ELR (cell line): ENCODE data around the gene KCNA3.

Experiments
- DNase-seq: peaks from one replicate; pipeline ENCODE4 v3.0.0-alpha.2; 2015; ENCODE audit warnings: low read depth

Gene KCNA3

DNA sequence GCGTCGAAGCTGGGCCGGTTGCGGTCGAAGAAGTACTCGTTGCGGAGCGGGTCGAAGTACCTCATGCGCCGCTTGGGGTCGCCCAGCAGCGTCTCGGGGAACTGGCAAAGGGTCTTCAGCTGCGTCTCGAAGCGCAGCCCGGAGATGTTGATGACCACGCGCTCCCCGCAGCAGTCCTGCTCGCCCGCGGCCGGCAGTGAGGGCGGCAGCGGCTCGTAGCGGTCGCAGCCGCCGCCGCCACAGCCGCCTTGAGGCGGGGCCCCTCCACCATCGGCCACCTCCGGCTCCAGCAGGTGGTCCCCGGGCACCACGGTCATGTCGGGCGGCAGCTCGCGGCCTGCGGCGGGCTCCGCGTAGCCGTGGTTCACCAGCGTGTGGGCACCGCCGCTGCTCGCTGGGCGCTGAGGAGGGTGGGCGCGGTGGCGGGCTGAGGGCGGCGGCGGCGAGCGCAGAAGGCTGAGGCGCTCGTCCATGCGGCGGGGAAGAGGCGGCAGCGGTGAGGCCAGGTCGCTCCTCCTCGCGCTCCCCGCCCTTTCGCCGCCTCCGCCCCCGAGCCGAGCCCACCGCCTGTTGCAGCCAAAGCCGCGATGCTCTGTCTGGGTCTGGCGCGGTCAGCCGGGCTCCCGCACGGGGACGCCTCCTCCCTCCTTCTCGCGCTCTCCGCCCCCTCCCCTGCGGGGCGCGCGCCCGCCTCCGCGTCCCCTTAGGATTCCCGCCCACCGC lies at the start of gene KCNA3:
KCNA3 (minus strand) TSS at position 604 of the 723 bp plus-strand sequence; CDS start at position 473, 131 bp downstream.
- DNase-seq = no peak

- no peak for DNase-seq
Observed at GRCh38 chr1:110722807-110723206, 48.1 kb upstream of the KCNA3 start.

- DNase-seq = no peak
Observed at GRCh38 chr1:110719908-110720307, 45.2 kb upstream of the KCNA3 start.

DNA sequence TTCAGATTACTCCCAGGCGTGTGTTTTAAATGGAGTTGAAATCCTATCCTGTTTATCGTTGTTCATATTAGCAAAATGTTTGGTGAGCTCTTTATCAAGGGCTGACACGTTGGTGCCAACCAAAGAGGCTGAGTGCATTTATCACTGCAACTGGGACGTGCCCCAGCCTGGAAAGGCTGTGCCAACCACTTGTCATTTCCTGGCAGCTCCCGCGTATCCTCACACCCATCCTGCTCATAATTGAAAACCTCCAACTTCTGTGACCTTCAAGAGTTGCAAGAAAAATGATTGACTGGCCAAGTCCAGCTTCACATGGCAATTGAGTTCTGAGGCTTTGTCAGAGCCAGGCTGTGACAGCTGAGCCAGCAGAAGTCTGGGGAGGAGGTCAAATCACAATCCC lies 43.7 kb upstream of the KCNA3 start:
- no peak for DNase-seq

DNA sequence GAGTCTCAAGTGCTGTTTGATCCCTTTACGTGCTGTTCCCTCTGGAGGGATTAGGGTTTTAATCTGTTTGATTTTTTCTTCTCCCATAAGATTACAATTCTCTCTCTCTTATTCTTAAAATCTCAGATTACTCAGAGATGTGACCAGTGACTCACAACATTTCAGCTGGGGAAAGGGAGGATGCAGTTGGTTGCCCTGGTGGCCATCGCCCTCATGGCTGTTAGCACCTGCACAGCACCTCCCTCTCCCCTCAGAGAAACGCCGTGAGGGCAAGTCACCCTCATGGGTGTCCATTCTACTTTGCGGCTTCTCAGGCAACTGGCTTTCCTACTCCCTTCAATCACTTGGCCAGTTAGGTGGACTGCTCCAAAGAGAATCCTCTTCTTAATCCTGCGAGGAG lies 42.4 kb upstream of the KCNA3 start:
- peak; percentile 4 for DNase-seq

DNA sequence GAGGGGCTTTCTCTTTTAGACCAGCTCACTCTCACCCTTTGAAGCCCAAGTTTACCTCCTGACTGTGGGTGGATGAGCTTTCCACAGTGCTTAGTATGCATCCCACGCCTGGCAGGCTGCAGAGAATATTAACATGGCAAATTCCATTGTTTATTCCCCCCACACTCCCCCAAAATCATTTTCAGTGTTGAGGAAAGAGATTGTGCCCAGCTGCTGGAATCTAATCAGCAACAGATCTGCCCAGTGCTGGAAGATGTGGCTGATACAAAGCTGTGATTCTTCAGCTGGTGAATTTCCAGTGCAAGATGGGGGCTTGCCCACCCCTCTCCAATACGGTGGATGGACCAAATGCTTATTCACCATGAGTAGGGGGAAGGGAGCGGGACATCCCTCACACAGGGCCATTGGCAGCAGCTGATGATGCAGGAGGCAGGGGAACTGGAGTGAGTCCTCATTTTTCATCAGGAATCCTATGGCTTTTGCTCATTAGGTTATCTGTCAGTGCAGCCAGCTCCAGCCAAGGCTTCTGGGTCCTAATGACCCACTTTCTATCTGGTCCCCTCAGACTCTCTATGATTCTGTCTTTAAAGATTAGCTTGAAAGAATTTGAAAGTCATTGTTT lies 39.7 kb upstream of the KCNA3 start:
- no peak for DNase-seq

DNA sequence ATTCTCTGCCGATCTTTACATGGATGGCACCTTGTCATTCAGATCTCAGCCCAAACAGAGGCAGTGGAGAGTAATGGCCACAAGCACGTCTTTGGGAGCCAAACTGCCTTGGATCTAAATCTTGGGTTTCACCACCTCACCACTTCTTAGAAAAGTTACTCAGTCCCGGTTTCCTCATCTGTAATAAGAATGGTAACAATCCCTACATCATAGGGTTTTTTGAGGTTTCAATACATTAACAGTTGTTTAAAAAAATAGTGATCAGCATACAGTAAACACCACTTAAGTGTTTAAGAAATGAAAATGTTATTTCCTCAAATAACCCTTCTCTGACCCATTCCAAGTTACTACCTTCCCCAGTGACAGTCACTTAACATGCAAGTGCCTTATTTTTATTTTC lies 38.5 kb upstream of the KCNA3 start:
- DNase-seq = no peak

DNA sequence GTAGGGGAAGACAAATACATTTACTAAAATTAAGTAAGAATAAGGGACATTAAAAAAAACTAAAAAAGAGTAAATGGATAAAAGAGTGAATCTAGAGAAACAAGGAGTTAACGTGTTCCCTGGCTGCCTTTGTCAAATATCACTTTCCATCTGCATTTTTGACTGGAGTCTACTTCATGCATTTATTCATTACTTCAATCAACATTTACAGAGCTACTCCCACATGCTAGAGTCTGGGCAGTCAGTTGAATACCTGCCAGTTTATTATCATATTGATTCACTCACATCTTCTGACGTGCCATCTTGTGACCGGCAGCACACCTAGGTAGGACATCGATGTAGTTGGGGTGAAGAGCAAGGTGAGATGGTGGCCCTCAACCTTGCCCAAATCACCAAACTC lies 35.6 kb upstream of the KCNA3 start:
- DNase-seq = no peak

DNA sequence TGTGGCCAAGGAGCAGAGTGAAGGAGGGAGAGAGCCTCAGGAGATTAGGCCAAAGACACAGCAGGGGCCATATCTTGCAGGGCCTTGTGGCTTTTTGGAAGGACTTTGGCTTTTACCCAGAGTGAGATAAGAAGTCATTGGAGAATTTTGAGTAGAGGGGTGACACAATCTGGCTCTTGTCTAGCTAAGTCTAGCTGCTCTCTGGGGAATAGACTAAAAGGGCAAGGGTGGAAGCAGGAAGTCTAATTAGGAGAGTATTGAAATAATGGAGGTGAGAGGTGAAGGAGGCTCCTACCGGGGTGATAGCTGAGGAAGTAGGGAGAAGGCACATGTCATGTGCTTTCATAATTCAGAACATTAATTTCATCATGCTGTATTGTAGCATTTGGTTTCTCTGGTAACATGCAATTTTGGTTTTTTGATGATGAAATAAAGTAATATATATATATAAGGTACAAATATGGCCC lies 34.3 kb upstream of the KCNA3 start:
- DNase-seq = no peak

- DNase-seq = no peak
Observed at GRCh38 chr1:110707232-110707631, 32.5 kb upstream of the KCNA3 start.

GRCh38 chr1:110706621-110707020 lies 31.9 kb upstream of the KCNA3 start:
- DNase-seq = no peak

DNA sequence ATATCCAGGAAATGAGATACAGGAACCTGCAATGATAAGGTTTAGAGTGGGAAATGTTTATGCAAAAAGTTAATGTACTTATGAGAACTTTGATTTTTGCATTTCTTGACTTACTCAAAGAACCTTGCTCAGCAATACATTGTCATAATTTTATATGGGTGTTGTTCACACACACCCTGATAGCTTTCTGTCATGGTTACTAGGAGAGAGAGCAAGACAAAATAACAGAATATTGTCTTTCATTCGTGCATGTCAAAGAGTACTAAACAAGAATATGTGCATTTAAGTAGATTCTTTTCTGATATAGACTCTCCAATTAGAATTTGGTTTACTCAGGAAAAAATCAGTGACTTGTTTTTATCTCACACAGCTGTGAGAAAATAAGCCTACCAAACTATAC lies 27.5 kb upstream of the KCNA3 start:
- no peak for DNase-seq

DNA sequence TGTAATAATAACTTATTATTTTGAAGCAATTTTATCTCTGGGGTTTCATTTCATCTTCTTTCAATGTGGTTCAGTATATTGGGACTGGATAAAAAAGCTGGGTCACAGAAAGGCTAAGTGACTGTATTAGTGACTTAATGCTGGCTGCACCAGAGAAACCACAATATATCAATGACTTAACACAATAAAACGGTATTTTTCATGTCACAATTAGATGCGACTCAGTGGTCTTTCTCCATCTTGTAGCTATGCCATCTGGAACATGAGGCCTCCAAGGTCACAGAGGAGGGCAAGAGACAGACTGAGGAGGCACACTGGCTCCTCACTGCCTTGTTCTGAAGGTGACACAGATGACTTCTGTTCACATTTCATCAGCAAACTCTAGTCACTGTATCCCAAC lies 26.0 kb upstream of the KCNA3 start:
- DNase-seq = no peak

- no peak for DNase-seq
Observed at GRCh38 chr1:110697606-110698005, 22.9 kb upstream of the KCNA3 start.

GRCh38 chr1:110696818-110697217 lies 22.1 kb upstream of the KCNA3 start:
- no peak for DNase-seq

GRCh38 chr1:110690709-110691365 lies 16.1 kb upstream of the KCNA3 start:
- DNase-seq = no peak

DNA sequence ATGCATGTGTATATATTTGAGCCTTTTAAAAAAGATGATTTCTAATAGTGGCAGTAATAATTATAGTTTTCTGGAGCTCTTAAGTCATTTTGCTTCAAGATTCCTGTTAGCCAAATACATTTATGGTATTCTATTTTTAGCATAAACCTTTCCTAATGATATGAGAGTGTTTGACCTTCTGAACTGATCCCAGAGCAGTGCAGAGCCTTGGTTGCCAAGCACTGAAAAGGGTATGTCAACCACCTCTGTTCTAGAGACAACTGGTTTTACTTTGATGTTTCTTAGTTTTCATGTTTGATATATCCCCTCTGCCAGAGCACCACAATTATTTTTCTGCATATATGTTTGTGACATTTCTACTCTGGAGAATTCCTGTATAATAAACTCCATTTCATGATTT lies 15.1 kb upstream of the KCNA3 start:
- no peak for DNase-seq

DNA sequence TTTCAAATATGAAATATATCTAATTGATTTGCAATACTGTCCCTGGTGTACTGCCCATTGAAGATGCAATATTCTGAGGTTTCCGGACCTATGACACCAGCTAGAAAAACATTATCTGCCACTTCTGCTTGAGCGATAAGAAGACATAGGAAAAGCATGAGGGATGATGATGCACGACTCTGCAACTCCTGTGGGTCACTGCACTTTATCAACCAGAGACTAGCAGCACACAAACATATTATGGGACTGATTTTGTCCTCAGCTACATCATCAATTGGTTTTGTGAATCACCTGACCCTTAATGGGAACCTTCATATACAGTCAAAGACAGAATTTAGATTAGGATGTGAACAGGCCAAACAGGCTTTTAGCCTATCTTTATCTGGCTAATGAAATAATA lies 13.8 kb upstream of the KCNA3 start:
- no peak for DNase-seq

DNA sequence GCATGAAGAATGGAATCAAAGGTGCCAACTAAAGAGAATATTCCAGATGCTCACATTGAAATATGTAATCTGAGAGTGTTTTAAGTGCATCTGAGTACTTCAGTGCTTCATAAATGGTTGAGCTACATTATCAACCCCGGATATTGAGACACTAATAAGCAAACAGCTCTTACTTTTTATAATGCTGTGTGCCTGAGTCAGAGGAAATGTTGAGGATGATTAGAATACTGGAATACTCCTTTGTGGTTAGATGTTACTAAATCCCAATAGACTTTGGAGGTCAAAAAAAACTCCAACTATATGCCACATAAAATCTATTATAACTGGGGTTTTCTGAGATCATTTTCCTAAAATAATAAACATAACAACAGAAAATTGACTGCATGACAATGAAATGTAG lies 12.5 kb upstream of the KCNA3 start:
- peak; percentile 59 for DNase-seq

DNA sequence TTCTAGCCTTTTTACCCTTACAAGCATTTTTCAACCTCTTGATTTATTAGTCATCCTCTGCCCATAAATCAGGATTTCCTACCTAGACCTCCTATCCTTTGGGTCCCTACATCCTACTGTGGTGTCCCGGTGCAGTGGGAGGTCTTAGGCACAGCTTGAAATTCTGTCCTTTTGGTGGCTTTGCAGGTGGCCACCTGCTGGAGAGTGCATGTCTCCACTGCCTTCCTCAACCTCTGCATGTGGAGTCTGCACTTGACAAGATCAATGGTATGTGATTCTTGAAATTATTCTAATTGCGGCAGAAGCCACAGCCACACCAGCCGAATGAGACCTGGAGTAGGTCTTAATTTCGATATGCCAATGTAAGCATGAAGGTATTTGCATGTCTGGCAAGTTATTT lies 11.4 kb upstream of the KCNA3 start:
- no peak for DNase-seq

DNA sequence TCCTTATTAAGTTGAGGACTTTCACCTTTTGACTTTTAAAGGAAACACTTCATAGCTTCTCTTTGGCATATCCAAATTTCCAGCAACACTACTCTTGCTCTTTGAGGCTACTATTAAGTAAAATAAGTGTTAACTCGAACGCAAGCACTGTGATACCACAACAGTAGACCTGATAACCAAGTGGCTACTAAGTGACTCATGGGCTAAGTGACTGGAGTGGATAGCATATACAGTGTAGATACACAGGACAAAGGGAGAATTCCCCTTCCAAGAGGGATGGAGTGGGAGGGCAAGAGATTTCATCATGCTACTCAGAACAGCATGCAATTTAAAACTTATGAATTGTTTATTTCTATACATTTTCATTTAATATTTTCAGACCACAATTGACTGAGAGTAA lies 9.8 kb upstream of the KCNA3 start:
- DNase-seq = peak; percentile 8

- no peak for DNase-seq
Observed at GRCh38 chr1:110682898-110683297, 8.2 kb upstream of the KCNA3 start.

DNA sequence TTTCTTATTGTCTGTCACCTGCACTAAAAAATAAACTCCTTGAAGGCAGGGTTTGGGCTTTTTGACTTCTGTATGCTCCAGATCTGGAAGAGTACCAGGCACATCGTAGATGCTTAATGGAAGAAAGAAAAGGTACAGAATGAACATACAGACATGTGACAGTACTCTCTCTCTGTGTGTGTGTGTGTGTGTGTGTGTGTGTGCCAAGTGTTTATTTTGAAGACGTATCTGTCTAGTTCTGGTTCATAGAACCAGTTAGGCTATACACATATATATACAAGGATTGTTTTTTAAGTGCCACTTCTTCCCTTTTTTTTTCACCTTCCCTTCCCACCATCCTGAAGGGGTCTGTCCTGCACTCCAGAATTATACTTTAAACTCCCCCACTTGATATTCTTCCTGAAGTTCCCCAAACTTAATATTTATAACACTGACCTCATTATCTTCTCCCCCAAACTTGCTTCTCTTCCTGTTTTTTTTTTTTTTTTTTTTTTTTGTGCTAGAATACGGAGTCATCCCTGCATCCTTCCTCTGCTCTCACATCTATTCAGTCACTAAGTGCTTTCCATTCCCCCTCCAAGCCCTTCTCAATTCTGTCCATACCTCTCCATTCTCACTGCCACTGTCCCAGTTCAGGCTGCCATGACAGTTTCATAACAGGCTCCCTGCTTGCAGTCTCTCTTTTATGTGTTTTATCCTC lies 5.4 kb upstream of the KCNA3 start:
- no peak for DNase-seq
